DMS 273 treated with DMSO at 0.1 percent for 48 hours (cell line): Measurements from ENCODE around the gene SFMBT1.
A peak's percentile ranks its signal among the peaks of the same experiment; 100 is the strongest.

Experiments
- DNase-seq: peaks from one replicate; lab custom pipeline; 2025; lab: John Stamatoyannopoulos, UW

Gene SFMBT1, protein sequence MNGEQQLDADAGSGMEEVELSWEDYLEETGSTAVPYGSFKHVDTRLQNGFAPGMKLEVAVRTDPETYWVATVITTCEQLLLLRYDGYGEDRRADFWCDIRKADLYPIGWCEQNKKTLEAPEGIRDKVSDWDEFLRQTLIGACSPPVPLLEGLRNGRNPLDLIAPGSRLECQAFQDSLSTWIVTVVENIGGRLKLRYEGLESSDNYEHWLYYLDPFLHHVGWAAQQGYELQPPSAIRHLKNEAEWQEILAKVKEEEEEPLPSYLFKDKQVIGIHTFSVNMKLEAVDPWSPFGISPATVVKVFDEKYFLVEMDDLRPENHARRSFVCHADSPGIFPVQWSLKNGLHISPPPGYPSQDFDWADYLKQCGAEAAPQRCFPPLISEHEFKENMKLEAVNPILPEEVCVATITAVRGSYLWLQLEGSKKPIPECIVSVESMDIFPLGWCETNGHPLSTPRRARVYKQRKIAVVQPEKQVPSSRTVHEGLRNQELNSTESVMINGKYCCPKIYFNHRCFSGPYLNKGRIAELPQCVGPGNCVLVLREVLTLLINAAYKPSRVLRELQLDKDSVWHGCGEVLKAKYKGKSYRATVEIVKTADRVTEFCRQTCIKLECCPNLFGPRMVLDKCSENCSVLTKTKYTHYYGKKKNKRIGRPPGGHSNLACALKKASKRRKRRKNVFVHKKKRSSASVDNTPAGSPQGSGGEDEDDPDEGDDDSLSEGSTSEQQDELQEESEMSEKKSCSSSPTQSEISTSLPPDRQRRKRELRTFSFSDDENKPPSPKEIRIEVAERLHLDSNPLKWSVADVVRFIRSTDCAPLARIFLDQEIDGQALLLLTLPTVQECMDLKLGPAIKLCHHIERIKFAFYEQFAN

DNA sequence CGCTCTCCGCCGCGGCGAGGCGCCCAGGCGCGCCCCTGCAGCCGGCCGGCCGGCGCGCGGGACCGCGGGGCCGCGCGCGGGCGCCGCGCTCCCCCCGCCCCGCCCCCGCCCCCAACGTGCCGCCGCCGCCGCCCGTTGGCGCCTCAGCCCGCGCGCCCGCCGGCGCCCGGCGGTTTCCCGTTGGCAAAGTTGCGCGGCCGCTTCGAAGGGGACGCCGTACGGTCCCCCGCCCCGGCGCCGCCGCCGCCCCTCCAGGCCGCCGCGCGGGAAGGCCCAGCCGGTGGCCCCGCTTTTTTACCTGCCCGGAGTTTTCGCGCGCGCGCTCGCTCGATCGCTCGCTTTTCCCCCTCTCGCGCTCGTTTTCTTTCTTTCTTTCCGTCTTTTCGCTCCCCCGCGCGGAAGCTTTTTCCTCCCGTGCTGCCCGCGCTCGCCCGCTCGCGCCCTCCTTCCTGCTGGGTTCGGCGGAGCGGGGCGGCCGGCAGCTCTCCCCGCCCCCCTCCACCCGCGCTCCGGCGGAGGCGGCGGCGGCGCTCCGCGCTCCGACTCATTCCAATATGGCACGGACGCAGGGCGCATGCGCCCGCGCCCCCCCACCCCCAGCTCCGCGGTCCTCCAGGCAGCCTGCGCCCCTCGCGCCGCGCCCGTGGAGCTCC lies at the start of gene SFMBT1:
TSS of gene SFMBT1 (minus strand) at position 556 of the 653 bp plus-strand sequence. CDS start 76,945 bp downstream, outside the sequence.
- no peak for DNase-seq

DNA sequence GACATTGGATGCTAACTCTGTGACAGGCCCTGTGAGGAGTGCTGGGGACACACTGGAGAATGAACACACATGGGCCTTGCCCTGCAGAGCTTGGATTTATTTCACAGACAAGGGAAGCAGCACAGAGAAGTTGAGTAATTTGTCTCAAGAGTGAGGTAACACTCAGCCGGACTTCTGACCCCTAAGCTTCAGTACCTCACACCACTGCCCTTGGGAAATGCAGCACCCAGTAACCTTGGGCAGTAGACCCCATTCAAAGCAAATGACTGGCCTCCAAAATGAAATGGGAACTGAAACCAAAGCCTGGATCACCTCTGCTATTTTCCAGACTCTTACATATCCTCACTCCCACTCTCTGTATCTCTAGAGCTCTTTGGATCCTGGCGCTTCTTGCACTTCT lies 47.1 kb upstream of the SFMBT1 start:
- no peak for DNase-seq

DNA sequence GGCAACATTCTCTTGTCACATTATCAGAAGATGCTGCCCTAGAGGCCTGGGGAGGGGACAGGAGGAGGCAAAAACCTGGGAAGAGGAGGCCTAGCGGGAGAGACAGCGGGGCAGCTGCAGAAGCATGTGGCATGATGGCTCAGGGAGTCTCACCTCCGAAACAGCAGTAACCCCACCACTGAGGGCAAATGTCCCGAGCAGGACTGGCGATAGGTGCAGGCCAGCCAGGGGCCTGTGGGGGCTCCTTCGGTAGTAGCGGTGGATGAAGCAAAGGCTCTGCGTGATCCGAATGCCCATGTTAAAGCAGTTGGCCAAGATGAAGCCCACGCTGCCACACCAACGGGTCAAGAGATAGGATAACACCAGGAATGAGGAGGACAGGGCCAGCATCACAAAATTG lies 46.3 kb upstream of the SFMBT1 start:
- DNase-seq, result no peak

DNA sequence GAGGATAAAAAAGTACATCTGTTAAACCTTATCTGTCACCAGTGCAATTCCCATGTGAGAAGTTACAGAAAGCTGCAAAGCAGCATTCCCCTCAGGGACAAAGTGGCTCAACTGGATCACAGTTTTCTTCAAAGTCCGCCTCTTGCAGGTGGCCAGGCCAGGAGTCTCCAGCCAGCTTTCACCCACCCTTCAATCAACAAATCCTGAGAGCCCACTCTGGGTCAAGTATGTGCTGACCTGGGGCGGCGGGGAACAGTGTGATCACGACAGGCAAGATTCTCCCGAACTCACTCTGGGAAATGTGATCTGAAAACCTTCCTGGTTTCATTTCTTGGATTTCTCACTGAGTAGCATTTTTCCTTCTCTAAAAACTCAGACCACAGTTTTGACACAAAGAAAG lies 45.1 kb upstream of the SFMBT1 start:
- no peak for DNase-seq

DNA sequence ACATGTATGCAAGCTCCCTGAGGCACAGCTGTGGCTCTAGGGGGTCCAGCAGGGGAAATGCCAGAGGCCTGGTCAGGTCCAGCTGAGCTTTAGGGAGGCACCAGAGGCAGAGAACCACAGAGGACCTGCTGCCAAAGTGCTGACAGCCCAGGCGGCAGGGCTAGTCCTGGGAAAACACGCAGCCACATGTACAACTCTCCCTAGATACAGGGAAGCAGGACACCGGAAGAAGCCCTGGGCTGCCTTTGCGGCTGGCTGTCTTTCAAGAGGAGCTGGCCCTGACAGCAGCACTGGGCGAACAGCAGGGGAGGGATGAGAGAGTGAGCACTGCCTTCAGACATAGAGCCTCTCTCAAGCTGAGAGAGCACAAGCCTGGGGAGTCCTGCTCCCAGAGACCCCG lies 43.6 kb upstream of the SFMBT1 start:
- DNase-seq, result no peak

DNA sequence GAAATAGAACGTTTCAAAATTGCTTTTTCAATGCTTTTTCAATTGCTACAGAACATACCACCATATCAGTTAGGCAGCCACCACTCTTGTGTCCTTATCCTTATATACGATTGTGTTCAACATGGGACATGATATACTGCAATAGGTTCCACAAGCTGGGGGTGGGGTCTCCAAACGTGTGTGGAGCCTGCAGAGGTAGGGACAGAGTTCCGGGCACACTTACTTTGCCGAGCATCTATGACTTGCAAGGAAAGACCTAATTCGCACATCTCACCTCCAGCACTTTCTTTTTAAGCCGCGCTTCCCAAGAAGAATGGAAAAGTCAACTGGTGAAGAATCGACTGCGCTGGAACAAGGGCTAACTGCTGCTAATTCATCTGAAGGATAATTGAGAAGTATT lies 39.6 kb upstream of the SFMBT1 start:
- DNase-seq, result no peak

DNA sequence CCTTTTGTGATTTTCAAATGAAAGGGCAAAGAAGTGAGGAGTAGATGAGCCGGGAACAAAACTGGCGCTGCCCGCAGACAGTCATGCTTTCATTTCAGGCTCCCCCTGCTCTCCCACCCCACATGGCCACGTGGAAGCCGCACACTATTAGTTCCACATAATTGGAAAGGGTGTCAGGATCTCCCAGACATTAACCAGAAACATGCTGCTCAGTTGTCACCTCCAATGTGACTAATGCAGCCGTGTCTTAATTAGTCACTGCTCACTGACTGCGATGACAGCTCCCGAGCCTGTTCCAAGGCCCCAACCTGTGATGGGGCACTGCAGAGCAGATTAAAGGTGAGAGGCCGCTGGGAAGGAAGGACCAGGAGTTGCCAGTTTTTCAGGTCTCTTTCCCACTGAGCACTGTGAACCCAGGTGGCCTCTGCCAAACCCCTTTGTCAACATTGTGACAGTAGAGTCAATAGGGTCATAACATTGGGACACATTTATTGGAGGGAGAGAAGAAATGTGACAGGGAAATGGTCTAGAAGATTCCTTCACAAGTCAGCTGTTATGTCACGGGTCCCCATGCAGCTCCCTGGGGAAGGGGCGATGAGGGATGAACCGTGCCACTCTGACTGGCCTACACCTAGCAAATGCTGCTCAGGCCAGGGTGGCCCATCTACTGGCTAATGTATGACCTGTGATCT lies 38.6 kb upstream of the SFMBT1 start:
- no peak for DNase-seq

DNA sequence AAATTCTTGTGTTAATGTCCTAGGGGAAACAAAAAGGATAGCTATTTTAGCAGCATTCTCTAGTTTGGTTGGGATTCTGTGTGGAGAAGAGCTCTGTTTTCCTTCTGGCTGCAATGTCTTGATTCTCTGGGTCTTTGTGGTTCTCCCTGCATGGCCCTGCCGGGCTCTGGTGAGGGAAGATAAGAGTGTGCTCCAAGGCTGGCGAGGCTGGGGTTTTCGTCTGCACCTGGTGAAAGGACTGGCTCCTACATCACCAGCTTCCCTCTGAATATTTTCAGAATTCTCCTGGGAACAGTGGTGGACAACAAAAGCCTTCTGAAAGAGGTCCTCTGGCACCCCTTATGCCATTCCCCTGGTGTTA lies 38.1 kb upstream of the SFMBT1 start:
- no peak for DNase-seq

DNA sequence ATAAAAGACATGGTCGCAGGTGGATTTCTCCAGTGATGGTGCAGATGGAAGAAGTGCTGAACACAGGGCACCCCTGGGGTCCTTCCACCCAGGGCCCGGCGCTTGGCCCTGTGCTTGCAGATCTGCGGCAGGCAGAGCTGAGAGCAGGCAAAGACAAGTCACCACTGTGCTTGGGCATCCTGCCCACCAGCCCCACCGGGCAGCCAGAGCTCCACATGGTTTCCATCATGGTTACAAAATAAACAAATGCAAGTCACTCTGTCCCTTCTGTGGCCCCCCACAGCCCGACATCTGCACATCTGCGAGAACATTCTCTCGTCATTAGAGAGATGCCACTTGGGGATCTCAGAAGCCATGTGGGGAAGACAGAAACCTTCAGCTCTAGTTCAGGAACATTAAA lies 37.6 kb upstream of the SFMBT1 start:
- peak; percentile 5 for DNase-seq

DNA sequence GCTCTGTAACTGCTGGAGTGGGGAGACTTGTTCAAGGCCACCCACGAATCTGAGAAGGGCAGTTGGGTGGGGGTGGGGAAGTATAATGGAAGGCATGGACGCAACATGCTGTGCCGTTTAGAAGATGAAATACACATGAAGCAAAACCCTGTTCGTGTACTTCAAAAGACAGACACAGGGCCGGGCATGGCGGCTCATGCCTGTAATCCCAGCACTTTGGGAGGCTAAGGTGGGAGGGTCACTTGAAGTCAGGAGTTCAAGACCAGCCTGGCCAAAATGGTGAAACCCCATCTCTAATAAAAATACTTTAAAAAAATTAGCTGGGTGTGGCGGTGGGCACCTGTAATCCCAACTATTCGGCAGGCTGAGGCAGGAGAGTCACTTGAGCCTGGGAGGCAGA lies 36.9 kb upstream of the SFMBT1 start:
- DNase-seq, result no peak

DNA sequence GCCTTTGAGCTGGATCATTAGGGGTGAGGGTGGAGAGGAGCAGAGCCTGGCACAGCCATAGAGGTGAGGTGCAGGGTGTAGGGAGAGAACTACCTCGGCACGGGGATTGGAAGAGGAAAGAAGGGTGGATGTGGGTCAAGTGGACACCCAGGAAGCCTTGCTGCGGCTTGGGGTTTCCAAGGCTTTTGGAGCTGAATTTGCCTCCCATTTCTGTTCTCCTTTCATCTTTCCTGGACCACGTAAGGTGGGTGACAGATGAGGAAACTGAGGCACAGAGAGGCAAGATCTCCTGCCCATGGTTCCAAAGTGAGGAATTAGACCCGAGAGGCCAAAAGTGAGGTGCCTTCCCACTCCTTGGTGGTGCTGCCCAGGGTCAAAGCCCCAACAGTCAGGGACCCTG lies 35.4 kb upstream of the SFMBT1 start:
- no peak for DNase-seq

DNA sequence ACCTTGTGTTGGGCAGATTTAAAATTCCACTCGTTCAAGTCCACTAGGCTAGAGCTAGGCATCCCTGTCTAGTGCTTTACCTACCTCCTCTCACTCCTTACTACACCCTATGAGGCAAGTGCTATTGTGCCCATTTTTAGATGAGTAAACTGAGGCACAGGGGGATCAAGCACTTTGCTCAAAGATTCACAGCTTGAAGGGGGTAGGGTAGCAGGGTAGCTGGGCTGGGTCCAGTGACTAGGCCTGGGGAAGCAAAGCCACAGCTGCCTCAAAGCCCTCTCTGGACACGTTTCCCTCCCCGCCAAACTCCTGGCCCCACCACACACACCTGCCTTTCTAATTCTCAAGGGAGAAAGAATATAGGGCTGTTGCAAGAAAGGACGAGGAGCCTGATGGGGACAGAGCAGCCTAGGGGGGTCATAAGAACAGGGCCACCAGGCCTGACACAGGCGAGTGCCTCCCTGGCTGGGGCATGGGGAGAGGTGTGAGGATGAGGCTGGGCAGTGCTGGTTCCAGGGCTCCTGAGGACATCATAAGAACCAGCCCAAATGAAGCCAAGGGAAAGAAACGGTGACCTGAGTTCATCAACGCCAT lies 34.8 kb upstream of the SFMBT1 start:
- DNase-seq, result no peak

DNA sequence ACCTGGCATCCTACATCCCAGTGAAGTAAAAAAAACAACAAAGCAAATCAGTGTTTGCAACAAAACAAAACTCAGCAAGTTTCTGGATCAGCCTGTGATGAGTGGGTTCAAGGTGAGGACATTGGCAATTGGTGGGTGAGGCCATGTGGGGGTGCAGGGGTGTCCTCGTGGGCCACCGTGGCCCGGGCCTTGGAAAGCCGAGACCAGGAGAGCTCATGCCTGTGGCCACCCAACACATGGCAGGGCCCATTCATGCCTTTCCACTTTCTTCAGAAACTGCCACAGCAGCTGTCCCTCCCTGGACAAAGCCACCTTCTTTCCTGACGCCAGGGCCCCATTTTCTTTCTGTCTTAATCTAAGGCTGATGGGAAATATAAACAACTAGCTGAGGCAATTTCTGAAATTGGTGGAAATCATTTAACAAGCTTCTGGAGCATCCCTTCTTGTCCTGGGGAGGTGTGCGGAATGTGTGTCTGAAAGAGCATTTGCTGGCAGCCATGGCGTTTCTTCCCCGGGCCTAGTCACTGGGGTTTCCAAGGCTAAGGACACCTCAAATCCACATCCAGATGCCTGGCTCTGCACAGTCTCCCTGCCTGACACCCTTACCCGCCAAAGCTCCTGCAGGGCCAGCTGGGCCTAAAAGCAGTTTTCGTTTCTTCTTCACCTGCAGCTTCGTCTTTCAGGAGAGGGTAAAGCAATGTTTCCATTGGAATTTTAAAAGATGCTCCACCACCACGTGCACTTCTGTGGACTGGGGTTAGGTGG lies 34.1 kb upstream of the SFMBT1 start:
- DNase-seq, result no peak

DNA sequence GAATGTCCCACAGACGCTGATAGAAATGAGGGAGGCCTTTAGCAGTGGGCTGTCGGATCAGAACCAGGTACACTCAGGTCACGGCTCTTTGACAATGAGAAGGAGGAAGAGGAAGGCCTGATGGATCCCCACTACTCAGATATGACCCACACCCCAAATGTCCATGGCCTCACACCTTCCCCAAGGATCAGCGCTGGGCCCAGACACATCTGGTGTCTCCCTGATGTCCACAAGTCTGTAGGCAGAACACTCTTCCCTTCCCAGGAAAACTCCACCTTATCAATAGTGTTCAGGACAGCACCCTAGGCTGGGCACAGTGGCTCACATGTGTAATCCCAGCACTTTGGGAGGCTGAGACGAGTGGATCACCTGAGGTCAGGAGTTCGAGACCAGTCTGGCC lies 33.3 kb upstream of the SFMBT1 start:
- no peak for DNase-seq

DNA sequence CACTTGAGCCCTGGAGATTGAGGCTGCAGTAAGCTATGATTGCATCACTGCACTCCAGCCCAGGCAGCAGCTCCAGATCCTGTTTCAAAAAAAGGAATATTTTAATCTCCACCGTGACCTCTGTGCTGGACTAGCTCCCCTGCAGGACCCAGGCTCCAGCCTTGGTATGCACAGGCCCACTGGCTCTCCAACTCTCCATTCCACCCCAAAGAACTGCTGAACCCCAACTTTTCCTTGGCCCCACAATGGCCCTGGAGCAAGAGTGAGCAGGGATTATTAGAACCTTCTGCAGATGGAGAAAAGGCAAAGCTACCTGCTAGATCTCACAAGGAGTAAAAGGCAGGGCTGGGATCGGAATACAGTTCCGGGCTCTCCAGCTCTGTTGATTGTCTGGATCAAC lies 32.8 kb upstream of the SFMBT1 start:
- no peak for DNase-seq

DNA sequence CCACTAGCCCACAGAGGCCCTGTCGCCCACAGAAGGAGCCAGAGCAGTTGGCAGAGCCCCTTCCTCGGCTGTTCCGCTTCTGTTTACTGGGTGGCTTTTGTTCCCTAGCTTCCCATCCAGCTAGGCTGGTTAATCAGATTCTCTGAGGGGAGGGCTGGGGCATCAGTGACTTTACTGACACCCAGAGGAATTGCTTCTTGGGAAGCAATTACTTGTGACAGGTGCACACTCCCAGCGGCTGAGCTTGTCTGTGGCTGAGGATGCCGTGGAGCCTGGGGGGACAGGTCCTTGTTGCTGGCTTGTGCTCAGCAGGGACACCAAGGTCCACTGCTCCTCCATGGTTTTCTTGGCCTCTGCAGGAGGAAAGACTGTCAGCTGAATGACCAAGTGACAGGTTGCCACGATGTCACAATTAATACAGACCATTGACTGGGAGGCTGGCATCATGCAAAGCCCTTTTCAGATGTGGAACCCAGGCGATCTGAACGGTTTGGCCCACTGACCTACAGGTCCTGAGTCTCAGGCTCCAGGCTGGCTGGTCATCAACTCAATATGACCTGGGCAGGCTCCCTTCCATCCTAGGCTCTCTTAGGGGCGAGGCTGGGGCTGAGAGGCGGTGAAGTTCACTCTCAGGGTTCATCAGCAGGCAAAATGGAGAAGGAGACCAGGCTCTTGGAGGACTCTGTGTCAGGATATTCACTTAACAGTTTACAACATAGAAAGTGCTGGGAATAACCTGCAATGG lies 31.8 kb upstream of the SFMBT1 start:
- DNase-seq, result no peak

DNA sequence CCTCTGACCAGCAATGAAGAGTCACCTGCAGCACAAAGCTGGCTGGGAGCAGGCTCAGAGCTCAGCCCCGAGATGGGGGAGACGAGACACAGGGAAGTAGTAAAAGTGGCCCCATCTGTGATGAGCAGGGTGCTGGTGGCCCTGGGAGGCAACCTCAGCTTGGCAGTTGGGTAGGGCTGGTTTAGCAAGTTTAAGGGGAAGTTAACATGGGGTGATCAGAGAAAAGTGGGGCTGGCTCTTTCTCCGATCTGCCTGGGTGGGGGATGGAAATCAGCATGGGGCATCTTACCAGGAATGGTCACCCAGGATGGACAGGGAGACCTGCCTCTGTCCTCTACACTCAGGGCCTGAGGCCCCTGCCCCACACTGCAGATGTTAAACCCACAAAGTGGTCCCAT lies 29.9 kb upstream of the SFMBT1 start:
- DNase-seq, result no peak

DNA sequence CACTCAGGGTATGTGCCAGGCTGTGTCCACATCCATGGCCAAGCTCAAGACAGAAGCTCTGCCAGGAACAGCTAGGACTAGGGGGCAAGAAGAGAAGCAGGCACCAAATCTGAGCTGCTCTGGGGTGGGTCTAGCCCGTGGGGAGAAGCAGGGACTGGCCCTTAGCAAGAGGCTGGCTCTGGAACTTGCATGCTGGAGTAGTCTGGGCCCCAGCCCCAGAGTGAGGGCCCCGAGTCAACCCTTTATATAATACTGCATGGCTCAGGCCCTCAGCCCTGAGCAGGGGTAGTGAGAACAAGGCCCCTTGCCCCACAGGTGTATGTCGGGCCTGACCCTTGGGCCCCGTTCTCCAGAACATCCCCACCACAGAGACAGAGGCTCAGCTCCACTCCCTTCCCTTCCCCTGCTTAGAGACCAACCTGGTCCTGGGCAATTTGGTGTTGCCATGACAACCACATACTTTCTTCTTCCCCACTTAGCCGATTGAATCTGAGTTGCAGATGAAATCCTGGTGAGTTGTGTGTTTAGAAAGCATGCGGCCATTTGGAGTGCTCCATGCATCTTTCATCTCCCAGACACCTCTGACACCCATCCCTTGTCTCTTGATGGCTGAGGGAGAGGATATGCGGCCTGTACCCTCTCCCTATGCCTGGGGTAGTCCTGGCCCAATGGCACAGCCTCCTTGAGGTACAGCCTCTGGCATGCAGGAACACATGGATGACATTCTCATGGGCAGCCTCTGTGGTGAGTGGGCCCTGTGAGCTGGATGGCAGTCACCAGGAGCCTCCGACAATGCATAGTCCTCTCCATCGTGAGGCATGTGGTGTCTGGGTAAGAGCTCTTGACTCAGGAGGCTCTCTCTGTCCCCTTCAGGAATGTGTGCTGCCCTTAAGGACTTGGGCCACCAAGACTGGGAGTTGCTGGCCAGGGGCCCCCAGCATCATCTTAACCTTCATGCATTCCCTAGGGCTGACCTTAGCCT lies 29.2 kb upstream of the SFMBT1 start:
- DNase-seq, result no peak

DNA sequence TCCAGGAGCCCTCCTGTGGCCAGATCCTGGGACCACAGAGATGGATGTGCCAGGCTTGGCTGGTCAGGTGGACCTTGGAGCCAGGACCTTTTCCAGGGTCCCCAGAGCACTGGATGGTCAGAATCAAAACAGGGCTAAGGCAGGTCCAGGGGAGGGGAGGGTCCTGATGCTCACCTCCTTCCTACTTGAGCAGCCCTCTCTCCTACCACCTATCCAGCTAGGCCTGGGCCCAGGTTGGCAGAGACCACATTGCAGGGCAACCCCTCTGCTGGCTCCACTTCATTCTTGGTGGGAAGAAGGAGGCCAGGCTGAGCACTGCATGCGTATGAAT lies 28.5 kb upstream of the SFMBT1 start:
- DNase-seq, result no peak
